Endothelial cell of umbilical vein (primary cell): ENCODE data around the gene SELENON.

ENCODE experiments used
- CTCF ChIP-seq, 2 donors: IDR thresholded peaks; 1 replicate in 1 of 2; 2 replicates in 1 of 2; pipeline ENCODE4 v1.5.1; 2011; ENCODE audit warnings: low read length in 2 of 2, mild to moderate bottlenecking in 2 of 2, moderate library complexity in 2 of 2, control low read depth in 1 of 2, inconsistent platforms in 1 of 2, low read depth in 1 of 2; ENCODE audit not compliant: insufficient read depth in 1 of 2; ENCODE audit errors: extremely low read depth in 1 of 2
- POLR2AphosphoS5 ChIP-seq: IDR thresholded peaks from 2 replicates; pipeline ENCODE4 v1.6.1; 2012; ENCODE audit warnings: low read depth, mild to moderate bottlenecking, control low read depth, low read length, moderate library complexity; ENCODE audit not compliant: insufficient read depth

- TF ChIP-seq CTCF (IDR thresholded peaks at IDR 0.05; ENCODE audit: extremely low read depth in 1 of 2, insufficient read depth in 1 of 2, low read depth in 1 of 2, low read length in 2 of 2) = no peak
- TF ChIP-seq POLR2AphosphoS5 = no peak
Measured at GRCh38 chr1:25821112-25821476, 21.1 kb downstream of the SELENON start.
